ENCODE results near the gene MCCD1.

Gene MCCD1

DNA sequence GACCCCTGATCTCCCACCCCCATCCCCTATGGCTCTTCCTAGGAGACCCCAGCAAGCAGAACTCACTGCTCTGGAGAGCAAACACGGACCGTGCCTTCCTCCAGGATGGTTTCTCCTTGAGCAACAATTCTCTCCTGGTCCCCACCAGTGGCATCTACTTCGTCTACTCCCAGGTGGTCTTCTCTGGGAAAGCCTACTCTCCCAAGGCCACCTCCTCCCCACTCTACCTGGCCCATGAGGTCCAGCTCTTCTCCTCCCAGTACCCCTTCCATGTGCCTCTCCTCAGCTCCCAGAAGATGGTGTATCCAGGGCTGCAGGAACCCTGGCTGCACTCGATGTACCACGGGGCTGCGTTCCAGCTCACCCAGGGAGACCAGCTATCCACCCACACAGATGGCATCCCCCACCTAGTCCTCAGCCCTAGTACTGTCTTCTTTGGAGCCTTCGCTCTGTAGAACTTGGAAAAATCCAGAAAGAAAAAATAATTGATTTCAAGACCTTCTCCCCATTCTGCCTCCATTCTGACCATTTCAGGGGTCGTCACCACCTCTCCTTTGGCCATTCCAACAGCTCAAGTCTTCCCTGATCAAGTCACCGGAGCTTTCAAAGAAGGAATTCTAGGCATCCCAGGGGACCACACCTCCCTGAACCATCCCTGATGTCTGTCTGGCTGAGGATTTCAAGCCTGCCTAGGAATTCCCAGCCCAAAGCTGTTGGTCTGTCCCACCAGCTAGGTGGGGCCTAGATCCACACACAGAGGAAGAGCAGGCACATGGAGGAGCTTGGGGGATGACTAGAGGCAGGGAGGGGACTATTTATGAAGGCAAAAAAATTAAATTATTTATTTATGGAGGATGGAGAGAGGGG, 44.7 kb downstream of the MCCD1 start:
- DNase-seq, result no peak

DNA sequence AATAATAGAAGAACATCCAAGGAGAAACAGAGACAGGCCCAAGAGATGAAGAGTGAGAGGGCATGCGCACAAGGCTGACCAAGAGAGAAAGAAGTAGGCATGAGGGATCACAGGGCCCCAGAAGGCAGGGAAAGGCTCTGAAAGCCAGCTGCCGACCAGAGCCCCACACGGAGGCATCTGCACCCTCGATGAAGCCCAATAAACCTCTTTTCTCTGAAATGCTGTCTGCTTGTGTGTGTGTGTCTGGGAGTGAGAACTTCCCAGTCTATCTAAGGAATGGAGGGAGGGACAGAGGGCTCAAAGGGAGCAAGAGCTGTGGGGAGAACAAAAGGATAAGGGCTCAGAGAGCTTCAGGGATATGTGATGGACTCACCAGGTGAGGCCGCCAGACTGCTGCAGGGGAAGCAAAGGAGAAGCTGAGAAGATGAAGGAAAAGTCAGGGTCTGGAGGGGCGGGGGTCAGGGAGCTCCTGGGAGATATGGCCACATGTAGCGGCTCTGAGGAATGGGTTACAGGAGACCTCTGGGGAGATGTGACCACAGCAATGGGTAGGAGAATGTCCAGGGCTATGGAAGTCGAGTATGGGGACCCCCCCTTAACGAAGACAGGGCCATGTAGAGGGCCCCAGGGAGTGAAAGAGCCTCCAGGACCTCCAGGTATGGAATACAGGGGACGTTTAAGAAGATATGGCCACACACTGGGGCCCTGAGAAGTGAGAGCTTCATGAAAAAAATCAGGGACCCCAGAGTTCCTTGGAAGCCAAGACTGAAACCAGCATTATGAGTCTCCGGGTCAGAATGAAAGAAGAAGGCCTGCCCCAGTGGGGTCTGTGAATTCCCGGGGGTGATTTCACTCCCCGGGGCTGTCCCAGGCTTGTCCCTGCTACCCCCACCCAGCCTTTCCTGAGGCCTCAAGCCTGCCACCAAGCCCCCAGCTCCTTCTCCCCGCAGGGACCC, 45.6 kb downstream of the MCCD1 start:
- no peak for DNase-seq

DNA sequence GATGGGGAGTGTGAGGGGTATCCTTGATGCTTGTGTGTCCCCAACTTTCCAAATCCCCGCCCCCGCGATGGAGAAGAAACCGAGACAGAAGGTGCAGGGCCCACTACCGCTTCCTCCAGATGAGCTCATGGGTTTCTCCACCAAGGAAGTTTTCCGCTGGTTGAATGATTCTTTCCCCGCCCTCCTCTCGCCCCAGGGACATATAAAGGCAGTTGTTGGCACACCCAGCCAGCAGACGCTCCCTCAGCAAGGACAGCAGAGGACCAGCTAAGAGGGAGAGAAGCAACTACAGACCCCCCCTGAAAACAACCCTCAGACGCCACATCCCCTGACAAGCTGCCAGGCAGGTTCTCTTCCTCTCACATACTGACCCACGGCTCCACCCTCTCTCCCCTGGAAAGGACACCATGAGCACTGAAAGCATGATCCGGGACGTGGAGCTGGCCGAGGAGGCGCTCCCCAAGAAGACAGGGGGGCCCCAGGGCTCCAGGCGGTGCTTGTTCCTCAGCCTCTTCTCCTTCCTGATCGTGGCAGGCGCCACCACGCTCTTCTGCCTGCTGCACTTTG, 46.7 kb downstream of the MCCD1 start, which contains the start of gene TNF:
Gene TNF (plus strand): TSS at position 231 of the 567 bp plus-strand sequence. CDS start 177 bp downstream, at position 408.
- DNase-seq, result no peak

DNA sequence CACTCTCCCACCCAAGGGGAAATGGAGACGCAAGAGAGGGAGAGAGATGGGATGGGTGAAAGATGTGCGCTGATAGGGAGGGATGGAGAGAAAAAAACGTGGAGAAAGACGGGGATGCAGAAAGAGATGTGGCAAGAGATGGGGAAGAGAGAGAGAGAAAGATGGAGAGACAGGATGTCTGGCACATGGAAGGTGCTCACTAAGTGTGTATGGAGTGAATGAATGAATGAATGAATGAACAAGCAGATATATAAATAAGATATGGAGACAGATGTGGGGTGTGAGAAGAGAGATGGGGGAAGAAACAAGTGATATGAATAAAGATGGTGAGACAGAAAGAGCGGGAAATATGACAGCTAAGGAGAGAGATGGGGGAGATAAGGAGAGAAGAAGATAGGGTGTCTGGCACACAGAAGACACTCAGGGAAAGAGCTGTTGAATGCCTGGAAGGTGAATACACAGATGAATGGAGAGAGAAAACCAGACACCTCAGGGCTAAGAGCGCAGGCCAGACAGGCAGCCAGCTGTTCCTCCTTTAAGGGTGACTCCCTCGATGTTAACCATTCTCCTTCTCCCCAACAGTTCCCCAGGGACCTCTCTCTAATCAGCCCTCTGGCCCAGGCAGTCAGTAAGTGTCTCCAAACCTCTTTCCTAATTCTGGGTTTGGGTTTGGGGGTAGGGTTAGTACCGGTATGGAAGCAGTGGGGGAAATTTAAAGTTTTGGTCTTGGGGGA, 47.4 kb downstream of the MCCD1 start:
- no peak for DNase-seq

DNA sequence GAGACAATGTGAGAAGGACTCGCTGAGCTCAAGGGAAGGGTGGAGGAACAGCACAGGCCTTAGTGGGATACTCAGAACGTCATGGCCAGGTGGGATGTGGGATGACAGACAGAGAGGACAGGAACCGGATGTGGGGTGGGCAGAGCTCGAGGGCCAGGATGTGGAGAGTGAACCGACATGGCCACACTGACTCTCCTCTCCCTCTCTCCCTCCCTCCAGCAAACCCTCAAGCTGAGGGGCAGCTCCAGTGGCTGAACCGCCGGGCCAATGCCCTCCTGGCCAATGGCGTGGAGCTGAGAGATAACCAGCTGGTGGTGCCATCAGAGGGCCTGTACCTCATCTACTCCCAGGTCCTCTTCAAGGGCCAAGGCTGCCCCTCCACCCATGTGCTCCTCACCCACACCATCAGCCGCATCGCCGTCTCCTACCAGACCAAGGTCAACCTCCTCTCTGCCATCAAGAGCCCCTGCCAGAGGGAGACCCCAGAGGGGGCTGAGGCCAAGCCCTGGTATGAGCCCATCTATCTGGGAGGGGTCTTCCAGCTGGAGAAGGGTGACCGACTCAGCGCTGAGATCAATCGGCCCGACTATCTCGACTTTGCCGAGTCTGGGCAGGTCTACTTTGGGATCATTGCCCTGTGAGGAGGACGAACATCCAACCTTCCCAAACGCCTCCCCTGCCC, 48.3 kb downstream of the MCCD1 start:
- DNase-seq, result no peak

DNA sequence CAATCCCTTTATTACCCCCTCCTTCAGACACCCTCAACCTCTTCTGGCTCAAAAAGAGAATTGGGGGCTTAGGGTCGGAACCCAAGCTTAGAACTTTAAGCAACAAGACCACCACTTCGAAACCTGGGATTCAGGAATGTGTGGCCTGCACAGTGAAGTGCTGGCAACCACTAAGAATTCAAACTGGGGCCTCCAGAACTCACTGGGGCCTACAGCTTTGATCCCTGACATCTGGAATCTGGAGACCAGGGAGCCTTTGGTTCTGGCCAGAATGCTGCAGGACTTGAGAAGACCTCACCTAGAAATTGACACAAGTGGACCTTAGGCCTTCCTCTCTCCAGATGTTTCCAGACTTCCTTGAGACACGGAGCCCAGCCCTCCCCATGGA, 48.8 kb downstream of the MCCD1 start:
- no peak for DNase-seq

DNA sequence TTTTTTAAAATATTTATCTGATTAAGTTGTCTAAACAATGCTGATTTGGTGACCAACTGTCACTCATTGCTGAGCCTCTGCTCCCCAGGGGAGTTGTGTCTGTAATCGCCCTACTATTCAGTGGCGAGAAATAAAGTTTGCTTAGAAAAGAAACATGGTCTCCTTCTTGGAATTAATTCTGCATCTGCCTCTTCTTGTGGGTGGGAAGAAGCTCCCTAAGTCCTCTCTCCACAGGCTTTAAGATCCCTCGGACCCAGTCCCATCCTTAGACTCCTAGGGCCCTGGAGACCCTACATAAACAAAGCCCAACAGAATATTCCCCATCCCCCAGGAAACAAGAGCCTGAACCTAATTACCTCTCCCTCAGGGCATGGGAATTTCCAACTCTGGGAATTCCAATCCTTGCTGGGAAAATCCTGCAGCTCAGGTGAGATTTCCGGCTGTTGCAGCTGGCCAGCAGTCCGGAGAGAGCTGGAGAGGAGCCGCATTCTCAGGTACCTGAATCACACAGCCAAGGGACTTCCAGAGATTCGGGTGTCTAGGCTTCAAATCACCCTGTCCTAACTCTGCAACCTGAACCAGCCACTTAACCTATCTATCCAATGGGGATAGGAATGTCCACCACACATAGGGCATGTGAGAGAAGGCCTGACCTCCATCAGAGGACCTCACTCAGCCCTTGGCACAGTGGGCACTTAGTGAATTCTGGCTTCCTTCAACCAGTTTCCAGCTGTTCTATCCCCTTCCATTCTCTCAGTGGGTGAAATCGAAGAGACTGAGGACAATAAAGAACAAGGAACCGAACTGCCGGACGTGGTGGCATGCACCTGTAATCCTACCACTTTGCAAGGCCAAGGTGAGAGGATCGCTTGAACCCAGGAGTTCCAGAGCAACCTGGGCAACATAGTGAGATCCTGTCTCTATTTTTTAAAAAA, 49.7 kb downstream of the MCCD1 start:
- no peak for DNase-seq

DNA sequence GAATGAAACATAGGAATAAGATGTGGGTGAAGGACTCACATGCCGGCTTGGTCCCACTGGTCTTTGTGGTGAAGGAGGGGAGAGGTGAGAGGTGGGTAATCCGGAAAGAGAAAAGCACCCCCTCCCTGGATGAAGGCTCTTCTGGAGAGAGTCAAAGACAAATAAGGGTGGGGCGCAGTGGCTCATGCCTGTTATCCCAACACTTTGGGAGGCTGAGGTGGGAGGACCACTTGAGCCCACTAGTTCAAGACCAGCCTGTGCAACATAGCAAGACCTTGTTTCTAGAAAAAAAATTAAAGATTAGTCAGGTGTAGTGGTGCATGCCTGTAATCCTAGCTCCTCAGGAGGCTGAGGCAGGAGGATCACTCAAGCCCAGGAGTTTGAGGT, 50.4 kb downstream of the MCCD1 start:
- DNase-seq, result no peak

All from NCI-H1436 treated with DMSO at 0.1 percent for 48 hours (cell line).